ENCODE results near the gene NUDT16L1. TPM values are rescaled to one million over a fixed set of nuclear protein-coding genes. Genes with fewer than 3 reads are reported as not detected.

NUDT16L1 gene
- total RNA-seq, 1 donor from 2014 or later: 31.2 TPM

Other genes with a start within 250 kb of the NUDT16L1 start
- 53.4 and 55.6 TPM in 2 replicates for gene NMRAL1, start 218.9 kb upstream of the NUDT16L1 start, total RNA-seq
- gene HMOX2, start 217.2 kb upstream of the NUDT16L1 start, total RNA-seq: 96.3 and 127 TPM in 2 replicates
- 5.7 and 6.0 TPM in 2 replicates for gene CDIP1, start 154.8 kb upstream of the NUDT16L1 start, total RNA-seq
- gene C16orf96, start 137.2 kb upstream of the NUDT16L1 start, total RNA-seq: under 0.01 TPM in 1 of 2 replicates, not detected in the other
- gene UBALD1, start 78.7 kb upstream of the NUDT16L1 start, total RNA-seq: 3.9 and 4.4 TPM in 2 replicates
- gene MGRN1, start 68.7 kb upstream of the NUDT16L1 start, total RNA-seq: 15.7 and 18.3 TPM in 2 replicates
- gene ANKS3, start 40.7 kb downstream of the NUDT16L1 start, total RNA-seq: 10.0 and 21.2 TPM in 2 replicates
- 0.22 and 0.40 TPM in 2 replicates for gene DNAAF8, start 41.0 kb downstream of the NUDT16L1 start, total RNA-seq
- gene ZNF500, start 73.6 kb downstream of the NUDT16L1 start, total RNA-seq: 3.7 and 6.2 TPM in 2 replicates
- not detected in 2 replicates for gene SEPTIN12, start 94.8 kb downstream of the NUDT16L1 start, total RNA-seq
- gene SMIM22, start 101.8 kb downstream of the NUDT16L1 start, total RNA-seq: not detected in 2 replicates
- 22.0 and 33.3 TPM in 2 replicates for gene ROGDI, start 109.1 kb downstream of the NUDT16L1 start, total RNA-seq
- gene GLYR1, start 153.7 kb downstream of the NUDT16L1 start, total RNA-seq: 36.4 and 47.8 TPM in 2 replicates
- 16.3 and 23.8 TPM in 2 replicates for gene UBN1, start 153.9 kb downstream of the NUDT16L1 start, total RNA-seq
- 2.4 and 5.4 TPM in 2 replicates for gene PPL, start 243.6 kb downstream of the NUDT16L1 start, total RNA-seq

All from lung microvascular endothelial cell (primary cell).